GM19395 (cell line): ENCODE results near the gene MGAT5.

Experiments
- ATAC-seq: cut with Tn5 transposase; IDR thresholded peaks from one replicate; pipeline ENCODE4 v1.9.1; 2021; ENCODE audit warnings: mild to moderate bottlenecking, moderate library complexity; ENCODE audit not compliant: unreplicated experiment

Gene MGAT5

DNA sequence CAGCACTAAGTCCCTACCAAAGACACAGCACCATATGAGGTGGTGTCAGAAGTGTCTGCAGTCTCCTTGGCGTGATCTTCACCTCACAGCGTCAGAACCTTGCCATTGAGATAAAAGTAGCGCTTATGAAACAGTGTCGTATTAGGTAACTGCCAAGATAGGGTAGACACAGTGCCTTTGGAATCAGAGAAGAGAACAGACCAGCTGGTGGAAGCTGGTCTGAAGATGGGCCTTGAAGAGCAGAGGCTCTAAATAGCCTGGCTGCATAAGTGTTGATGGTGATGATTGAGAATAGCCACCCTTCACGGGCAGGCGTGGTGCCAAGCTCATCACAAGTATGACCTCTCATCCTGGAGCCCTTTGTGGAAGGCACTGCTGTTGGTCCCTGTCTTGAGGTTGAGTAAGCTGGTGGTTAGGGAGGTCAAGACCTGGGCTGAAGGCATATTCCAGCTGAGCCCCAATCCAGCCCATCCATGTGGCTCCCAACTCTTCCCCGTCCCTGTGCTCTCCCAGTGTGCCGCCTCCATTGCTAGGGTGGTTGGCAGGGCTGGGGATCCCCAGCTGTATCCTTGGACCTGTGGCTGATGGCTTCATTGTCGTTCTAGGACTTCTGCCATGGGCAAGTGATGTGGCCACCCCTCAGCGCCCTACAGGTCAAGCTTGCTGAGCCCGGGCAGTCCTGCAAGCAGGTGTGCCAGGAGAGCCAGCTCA is 187.4 kb downstream of the MGAT5 start:
- ATAC-seq = no peak

DNA sequence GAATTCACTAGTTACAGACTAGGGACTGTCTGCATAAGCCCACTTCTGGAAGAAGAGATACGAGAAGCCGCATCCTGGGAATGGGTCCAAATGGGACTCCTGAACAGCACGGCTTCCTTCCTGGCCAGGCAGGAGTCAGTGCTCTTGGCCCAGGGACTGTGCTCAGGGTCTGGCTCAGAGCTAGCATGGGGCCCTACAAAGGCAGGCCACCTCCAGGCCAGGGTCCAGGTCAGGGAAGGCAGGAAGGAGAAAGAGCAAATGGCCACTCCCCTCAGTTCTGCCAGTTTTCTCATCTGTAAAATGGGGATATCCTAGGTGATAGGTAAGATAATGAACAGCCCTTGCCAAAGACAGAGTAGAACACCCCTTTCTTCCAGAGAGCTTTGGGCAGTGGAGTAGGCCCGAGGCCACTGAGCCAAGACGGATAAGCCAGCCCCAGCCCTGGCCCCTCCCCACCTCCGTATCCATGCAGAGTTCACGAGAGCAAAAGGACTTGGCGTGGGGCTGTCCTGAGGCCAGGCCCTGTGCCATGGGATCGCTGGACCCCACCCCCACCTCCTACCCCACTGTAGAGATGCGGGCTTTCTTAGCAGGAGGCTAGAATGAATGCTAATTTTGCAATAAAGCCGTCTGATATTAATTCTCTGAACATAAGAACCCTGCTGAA is 190.1 kb downstream of the MGAT5 start:
- no peak for ATAC-seq

DNA sequence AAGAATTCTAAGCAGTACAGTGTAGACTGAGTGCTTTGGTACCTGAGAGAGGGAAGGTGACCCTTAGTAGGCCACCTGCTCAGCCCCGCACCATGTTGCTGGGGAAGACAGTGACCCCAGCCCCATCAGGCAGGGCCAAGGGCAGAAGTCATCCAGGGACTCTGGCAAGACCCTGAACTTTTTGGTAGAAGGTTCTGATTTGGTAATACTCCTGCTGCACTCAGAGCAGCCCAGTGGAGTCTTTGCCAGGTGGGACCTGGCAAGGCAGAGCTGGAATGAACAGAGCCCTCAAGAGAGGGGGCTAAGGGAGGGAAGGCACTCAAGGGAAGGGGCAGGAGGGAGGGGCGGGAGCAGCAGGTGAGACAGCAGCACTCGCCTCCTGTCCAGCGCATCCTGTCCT is 191.2 kb downstream of the MGAT5 start:
- no peak for ATAC-seq

DNA sequence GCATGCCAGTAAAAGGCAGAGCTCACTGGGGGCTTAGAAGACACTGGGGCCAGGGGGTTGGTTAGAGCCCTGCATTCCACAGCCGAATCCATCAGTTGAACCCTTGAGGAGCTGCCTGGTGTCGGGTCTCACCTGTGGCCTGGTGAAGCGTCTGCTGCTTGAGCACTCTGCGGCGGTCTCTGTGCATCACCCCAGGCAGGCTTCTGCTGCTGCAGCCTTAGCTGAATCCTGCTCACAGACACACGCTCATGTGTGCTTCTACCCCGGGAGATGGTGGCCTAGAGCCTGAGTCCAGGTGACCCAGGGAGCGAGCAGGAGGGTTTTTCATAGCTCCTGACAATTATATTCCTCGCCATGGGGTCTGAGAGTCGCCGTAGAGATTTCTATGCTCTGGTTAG is 192.1 kb downstream of the MGAT5 start:
- ATAC-seq = no peak

DNA sequence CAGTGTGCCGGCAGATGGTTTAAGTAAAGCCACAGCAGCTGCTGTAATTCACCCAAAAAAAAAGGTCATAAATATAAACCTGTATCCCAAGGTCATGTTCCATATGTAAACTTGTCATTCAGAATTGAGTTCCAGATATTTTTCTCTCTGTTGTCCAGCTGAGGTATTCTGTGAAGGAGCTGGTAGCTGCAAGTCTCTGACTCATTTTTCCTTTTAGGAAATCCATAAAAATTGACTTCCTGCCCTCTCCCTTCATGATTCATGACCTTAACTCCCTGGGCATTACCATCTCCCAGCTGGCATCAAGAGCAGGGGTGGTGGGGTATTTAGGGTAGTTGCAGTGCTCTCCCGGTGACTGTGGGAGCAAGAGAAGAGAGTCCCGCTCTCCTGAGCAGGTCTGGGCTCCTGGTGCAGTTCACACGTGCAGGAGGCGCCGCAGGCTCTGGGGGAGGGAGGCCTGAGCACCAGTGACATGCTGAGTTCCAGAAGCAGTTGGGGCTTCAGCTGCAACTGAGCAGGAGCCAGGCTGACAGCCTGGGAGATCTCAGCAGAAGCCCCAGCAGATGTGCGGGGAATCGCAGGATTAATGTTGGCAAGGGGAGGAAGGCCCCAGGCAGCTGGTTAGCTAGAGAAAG is 192.6 kb downstream of the MGAT5 start:
- no peak for ATAC-seq

DNA sequence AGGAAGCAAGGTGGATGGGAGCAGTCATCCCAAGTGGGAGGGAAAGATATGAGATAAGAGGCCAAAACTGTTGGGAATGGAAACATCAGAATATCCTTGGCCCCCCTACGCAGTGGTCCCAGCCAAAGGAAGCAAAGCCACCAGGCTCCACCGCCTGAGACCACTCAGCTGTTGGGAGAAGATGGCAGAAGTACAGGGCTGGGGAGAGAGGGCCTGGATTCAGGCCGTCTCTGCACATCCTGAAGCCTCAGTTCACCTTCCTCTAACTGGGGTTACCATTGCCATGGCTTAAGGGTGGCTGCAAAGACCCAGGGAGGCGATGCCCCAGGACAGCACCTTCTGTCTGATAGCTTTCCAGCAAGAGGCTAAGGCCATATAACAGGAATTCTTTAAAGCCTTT is 193.8 kb downstream of the MGAT5 start:
- no peak for ATAC-seq

DNA sequence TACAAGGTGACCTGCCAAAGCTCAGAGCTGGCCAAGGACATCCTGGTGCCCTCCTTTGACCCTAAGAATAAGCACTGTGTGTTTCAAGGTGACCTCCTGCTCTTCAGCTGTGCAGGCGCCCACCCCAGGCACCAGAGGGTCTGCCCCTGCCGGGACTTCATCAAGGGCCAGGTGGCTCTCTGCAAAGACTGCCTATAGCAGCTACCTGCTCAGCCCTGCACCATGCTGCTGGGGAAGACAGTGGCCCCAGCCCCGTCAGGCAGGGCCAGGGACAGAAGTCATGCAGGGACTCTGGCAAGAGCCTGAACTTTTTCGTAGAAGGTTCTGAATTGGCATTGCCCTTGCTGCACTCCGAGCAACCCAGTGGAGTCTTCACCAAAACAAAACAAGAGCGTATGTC is 194.8 kb downstream of the MGAT5 start:
- no peak for ATAC-seq

DNA sequence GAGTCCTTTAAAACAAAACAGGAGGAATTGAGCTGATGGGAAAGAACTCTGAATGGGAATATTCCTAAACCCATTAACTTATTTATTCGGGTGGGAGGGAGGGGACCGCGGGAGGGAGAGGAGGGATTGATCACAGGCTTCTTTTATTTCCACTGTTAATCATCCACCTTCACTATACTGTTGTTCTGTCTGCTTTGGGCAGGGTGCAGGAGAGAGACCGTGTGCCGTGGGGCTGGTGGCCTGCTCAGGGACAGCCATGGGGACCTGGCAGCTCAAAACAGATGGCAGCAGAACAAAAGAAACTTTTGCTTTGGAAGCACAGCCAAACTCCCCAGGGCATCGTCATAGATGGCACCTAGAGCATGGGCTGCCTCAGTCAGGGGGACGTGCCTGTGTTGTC is 195.3 kb downstream of the MGAT5 start:
- no peak for ATAC-seq

DNA sequence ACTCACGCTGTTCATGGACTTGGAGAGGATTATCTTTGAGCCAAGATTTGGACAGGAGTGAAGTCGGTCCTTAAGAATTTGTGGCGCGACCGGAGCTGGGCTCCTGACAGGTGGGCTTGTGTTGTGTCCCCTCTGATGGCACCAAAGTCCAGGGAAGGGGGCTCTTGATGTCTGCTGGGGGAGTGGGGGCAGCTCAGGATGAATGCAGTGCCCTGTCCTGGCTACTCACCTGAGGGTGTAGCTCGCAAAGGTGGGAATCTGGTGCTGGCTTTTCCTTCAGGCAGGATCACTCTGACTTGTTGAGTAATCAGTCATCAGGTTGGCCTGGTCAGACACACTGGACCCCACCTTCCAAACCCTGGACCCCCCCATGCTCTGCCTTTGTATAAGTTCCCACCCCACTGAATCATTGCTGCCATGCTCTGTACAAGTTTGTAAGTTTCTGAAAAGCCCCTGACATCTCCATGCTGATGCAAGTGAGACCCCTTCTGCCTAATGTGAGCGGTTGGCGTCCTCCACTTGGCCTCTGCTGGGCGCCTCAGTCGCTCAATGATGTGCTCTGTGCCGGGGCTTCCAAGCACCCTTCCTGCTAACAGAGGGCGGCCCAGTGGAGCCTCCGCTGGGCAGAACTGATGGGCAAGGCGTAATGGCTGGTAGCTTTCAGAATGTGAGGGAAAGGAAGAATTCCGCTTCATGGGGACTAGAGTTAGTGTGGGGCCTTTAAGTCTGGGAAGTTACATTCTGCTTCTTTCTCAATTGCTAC is 196.1 kb downstream of the MGAT5 start:
- ATAC-seq = no peak

DNA sequence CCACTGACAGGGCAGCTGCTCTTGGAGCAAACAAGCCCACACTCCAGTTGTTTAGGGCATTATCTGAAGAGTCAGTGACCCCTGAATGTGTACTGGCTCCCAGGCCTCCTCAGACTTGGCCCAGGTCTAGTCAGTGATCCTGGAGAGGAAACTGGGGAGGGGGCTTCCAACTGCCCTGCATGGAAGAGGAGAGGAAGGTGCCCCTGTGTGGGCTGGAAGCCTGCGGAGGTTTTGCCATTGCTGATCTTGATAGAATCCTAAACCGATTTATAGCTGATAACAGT is 197.4 kb downstream of the MGAT5 start:
- ATAC-seq = no peak

DNA sequence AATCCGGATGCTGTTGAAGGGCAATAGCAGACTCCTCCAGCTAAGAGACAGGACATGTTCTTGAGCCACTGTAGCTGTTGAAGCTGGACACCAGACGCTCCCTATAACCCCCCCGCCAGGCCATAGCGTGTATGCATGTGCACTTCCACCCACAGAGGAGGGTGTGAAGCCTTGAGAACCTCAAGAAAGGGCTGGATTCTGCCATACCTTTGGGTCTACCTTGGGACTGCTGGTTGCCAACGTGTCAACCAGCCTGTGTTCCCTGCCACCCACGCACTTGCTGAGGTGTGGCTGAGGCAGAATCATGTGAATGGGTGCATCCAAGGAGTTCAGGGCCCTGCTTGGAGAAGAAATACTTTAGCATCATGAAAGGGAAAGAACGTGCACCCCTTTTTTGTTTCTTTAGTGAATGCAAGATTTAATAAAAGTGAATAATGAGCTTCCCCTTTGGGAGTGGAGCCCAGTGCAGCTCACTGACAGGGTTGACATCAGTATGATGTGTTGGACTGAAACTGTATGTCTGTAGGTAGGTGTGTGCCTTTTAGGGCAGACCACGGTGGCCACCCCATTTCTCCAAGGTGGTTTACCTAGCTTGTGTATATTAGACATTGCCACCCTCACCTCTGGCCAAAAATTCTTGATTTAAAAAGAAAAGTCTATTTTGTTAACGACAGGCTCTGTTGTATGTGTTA is 198.3 kb downstream of the MGAT5 start:
- ATAC-seq = no peak

DNA sequence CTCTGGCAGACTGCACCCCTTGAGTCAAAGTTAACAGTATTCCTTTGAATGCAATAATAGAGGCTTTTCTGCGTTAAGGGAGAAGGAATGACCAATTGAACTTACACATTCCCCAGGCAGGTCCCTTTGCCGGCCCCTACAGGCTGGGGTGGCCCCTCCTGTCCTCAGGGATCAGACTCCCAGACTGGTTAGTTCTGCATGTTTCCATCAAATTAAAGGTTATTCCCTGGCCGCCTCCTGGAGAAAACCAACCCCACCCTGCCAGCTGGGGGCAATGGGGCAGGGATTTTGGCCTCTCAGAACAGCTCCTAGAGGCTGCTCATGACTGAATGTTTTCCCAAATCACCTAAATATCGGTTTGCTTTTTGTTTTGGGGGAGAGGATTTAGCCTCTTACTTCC is 199.6 kb downstream of the MGAT5 start:
- no peak for ATAC-seq

DNA sequence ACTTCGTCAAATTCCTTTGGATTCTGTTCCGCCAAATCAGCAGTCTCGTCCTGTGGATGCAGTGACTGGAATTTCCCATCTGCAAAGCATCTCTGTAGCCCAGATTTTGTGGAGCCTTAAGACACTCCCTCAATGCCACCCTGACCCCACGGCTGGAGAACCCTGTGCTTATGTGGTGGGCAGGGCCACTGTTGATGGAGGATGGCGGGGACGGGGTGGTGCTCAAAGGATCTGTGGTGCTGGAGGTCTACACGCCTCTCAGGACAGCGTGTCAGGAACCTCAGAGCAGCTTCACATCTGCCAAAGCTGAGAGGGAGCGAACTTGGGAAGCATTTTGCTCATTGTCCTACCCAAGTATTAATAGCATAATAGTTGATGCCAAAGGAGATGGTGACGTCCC is 200.1 kb downstream of the MGAT5 start:
- ATAC-seq = no peak

DNA sequence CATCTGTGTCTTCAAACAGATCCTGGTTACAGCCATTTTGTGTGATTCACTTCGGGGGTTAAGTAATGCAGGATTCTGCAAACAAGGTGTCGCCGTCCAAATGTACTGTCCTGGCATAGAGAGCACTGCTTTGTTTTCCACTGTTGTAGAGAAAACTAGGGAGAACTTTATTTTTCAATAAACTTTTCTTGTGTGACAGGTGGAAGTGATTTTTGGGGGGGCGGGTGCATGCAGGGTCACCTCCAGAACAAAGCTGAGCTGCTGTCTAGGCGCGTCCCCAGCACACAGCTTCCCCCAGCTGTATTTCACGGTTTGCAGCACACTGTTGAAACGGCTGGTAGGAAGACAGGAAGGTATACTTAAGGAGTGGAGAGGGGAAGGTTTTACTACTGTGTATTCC is 200.6 kb downstream of the MGAT5 start:
- ATAC-seq = no peak

DNA sequence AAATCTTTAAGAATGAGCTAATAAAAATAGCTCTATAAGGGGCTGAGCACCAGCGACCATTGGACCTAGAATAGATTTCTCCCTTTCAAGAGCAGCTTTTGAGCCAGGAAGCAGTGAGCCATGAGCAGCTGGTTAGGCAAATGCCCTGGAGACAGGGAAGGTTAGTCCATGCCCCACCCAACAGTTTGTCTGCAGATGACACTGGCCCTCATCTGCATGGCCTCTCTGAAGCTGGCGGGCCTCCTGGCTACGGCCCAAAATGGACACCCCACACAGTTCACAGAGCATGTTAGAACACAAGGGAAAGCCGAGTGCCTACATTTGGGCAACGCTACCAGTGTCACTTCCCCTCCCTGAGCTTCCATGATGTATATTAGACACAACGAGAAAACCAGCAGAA is 201.1 kb downstream of the MGAT5 start:
- no peak for ATAC-seq

DNA sequence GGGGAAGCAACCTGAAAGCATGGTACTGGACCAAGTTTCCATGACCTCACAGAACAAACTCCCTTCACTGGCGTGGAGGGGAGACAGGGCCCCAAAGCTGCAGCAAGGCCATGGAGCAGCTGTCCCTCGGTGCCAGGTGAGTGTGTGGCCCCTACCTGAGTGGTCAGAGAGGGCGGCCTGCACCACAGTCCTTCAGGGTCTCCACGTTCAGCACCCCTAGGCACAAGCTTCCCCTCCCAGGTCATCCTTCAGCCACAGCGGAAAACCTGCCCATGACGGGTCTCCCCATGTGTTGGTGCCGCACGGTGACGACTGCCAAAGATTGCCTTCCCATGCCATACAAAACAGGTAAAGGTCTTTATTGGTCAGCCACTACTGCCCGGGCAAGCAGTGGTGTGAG is 201.6 kb downstream of the MGAT5 start:
- no peak for ATAC-seq

DNA sequence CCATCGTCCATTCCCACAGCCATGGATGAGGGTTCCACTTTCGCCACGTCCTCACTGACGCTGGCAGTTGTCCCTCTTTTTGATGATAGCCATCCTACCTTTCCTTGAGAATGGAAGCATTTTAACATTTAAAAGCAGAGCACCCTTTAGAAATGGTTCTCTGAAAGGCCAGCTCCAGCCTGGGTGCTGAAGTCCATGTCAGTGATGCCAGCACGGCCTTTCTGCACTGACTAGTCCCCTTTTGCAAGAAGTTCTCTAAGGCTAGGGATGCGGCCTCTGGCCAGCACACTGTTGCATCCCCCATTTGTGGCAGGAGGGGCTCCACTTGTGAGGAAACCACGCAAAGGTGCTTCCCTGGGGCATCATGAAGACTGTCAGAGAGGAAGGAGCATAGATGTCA is 203.5 kb downstream of the MGAT5 start:
- no peak for ATAC-seq

DNA sequence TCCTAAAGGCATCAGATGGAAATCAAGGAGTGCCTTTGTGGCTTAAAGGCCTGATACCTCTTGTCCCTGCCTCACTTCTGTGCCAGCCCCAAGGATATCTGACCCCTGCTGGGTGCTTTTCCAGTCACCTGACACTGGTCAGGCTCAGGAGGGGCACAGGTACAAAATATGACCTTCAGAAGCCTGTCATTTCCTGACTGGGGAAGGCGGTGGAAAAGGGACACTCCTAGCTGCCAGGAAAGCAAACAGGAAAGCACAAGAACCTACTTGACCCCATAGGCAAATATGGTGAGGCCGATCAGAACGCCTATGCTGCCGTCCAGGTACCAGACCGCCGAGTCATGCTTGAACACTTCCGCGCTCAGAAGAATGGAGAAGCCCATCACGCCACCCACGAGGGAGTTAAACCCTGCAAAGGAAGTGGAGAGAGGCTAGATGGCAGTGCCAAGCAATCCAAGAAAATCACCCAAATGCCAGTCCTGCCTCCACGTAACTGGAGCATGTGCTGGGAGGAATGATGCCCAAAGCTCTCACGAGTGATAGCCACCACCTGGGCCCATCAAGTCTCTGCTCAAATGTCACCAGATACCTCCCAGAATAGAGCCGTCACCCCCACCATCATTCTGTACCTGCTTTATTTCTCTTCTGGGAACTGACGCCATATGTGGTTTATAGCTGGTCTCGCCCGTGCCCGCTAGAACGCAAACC is 204.0 kb downstream of the MGAT5 start:
- ATAC-seq = no peak

DNA sequence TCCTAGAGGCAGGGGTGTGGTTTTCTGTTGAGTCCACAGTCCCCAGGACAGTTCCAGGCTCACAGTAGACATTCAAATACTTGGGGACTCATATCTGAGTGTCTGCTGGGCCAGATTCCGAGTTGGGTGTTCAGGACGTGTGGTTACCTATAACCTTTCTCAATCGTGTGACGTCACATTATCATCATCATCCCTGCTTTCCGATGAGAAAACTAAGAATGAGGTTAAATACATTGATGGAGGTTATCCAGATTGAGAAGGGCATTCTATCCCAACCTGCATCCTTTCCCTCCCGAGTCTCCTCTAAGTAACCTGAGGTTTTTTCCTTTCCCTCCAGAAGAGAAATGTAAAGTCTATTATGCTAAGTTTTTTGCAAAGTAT is 204.6 kb downstream of the MGAT5 start:
- no peak for ATAC-seq

DNA sequence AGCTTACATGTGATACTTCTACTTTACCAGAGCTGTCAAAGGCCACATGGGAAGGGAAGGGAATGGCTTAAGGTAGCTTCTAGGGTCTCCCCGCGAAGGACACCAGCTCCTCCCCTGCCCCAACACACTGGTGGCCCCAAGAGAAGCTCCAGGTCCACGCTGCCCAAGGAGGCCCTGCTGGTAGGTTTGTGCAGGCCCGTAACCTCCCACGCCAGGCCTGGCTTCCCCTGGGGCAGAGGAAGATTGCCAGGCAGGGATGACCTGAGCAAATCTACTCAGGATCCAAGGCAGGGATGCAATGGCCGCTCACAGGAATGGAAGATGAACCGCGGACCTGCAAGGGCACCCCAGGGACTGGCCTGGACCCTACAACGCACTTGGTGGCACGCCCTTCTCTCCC is 205.1 kb downstream of the MGAT5 start:
- no peak for ATAC-seq
